Astrocyte (in vitro differentiated cells and primary cell): Measurements from ENCODE around the gene FAM151A. TPM values are rescaled to one million over a fixed set of nuclear protein-coding genes. Genes with fewer than 3 reads are reported as not detected.

Experiments
- DNase-seq: peaks from one replicate; pipeline ENCODE4 v3.0.0-alpha.2; 2010; ENCODE audit warnings: low read depth
- FAIRE-seq: peaks from 2 replicates; lab custom pipeline; 2011; peaks lifted over from hg19 to GRCh38; lab: Jason Lieb, UNC
- H2AFZ ChIP-seq: 2 replicates; pipeline ENCODE4 v1.6.0; 2012; ENCODE audit warnings: low read depth, low read length, inconsistent platforms
- H3K27ac ChIP-seq: 2 replicates; pipeline ENCODE4 v1.5.1; 2011; ENCODE audit warnings: low read depth, low read length, inconsistent platforms
- H3K27me3 ChIP-seq: 2 replicates; pipeline ENCODE4 v1.6.0; 2011; ENCODE audit warnings: low read length, inconsistent platforms; ENCODE audit not compliant: insufficient read depth
- H3K36me3 ChIP-seq: 2 replicates; pipeline ENCODE4 v1.5.1; 2011; ENCODE audit warnings: low read length, inconsistent platforms; ENCODE audit not compliant: insufficient read depth
- H3K4me1 ChIP-seq: 2 replicates; pipeline ENCODE4 v1.5.1; 2011; ENCODE audit warnings: low read length, inconsistent platforms; ENCODE audit not compliant: insufficient read depth
- H3K4me2 ChIP-seq: 2 replicates; pipeline ENCODE4 v1.6.0; 2012; ENCODE audit warnings: low read length, inconsistent platforms
- H3K4me3 ChIP-seq: 2 replicates; pipeline ENCODE4 v1.5.1; 2011; ENCODE audit warnings: low read depth, mild to moderate bottlenecking, low read length, inconsistent platforms; ENCODE audit not compliant: insufficient read depth
- H3K79me2 ChIP-seq: 2 replicates; pipeline ENCODE4 v1.6.0; 2012; ENCODE audit warnings: mild to moderate bottlenecking, low read length, inconsistent platforms; ENCODE audit not compliant: insufficient read depth
- H3K9ac ChIP-seq: 2 replicates; pipeline ENCODE4 v1.6.0; 2012; ENCODE audit warnings: mild to moderate bottlenecking, low read length, inconsistent platforms
- H3K9me3 ChIP-seq: 2 replicates; pipeline ENCODE4 v1.5.1; 2012; ENCODE audit warnings: low read depth, mild to moderate bottlenecking, low read length, inconsistent platforms; ENCODE audit not compliant: insufficient read depth
- H4K20me1 ChIP-seq: 2 replicates; pipeline ENCODE4 v1.6.0; 2012; ENCODE audit warnings: low read length, inconsistent platforms; ENCODE audit not compliant: insufficient read depth
- H3K27ac Mint-ChIP-seq: one replicate; pipeline ENCODE4 v1.8.0; 2021; ENCODE audit warnings: mild to moderate bottlenecking, mixed read lengths; ENCODE audit not compliant: unreplicated experiment
- H3K27me3 Mint-ChIP-seq: one replicate; pipeline ENCODE4 v1.8.0; 2021; ENCODE audit warnings: low read depth, mixed read lengths; ENCODE audit not compliant: unreplicated experiment
- H3K36me3 Mint-ChIP-seq: one replicate; pipeline ENCODE4 v1.8.0; 2021; ENCODE audit warnings: low read depth, mixed read lengths; ENCODE audit not compliant: unreplicated experiment
- H3K4me1 Mint-ChIP-seq: one replicate; pipeline ENCODE4 v1.8.0; 2021; ENCODE audit warnings: low read depth, mixed read lengths; ENCODE audit not compliant: unreplicated experiment
- H3K4me3 Mint-ChIP-seq: one replicate; pipeline ENCODE4 v1.8.0; 2021; ENCODE audit warnings: mild to moderate bottlenecking, moderate library complexity, mixed read lengths; ENCODE audit not compliant: unreplicated experiment
- H3K9me3 Mint-ChIP-seq: one replicate; pipeline ENCODE4 v1.8.0; 2021; ENCODE audit warnings: mild to moderate bottlenecking, mixed read lengths; ENCODE audit not compliant: unreplicated experiment
- EZH2 ChIP-seq: IDR thresholded peaks from 2 replicates; pipeline ENCODE4 v1.6.1; 2012; ENCODE audit warnings: mild to moderate bottlenecking, low read length, inconsistent platforms; ENCODE audit not compliant: insufficient read depth
- total RNA-seq: library from RNA; stranded (reverse); gene quantifications from 2 replicates; pipeline ENCODE4 v1.2.1, GENCODE V29; 2021
- TF ChIP-seq, protein P1 (sequence below): IDR thresholded peaks from 2 replicates; pipeline ENCODE4 v1.5.1; 2011; ENCODE audit warnings: low read depth, mild to moderate bottlenecking, inconsistent platforms, low read length, moderate library complexity; ENCODE audit not compliant: insufficient read depth

The FAM151A gene
- total RNA-seq, 1 donor from 2014 or later: not detected

DNA sequence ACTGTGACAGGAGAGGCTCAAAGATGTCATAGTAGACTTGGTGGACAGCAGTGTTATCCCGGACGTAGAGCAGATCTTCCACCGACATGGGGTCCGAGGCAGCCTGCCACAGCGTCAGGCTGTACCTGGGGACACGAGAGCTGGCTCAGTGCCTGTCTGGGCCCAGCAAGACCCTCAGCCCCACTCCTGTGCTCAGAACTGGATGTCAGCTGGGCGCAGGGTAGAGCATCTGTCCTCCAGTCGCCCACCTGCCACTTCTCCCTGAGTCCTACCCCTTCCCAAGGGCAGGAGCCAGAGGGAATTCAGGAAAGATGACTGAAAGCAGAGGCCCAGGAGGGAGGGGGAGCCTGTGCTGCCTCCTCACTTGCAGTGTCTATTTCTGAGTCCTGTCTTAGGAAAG, 11.7 kb downstream of the FAM151A start:
- H3K27ac Mint-ChIP-seq: no peak overlapping the region
- no peak overlapping the region for H3K9ac ChIP-seq

DNA sequence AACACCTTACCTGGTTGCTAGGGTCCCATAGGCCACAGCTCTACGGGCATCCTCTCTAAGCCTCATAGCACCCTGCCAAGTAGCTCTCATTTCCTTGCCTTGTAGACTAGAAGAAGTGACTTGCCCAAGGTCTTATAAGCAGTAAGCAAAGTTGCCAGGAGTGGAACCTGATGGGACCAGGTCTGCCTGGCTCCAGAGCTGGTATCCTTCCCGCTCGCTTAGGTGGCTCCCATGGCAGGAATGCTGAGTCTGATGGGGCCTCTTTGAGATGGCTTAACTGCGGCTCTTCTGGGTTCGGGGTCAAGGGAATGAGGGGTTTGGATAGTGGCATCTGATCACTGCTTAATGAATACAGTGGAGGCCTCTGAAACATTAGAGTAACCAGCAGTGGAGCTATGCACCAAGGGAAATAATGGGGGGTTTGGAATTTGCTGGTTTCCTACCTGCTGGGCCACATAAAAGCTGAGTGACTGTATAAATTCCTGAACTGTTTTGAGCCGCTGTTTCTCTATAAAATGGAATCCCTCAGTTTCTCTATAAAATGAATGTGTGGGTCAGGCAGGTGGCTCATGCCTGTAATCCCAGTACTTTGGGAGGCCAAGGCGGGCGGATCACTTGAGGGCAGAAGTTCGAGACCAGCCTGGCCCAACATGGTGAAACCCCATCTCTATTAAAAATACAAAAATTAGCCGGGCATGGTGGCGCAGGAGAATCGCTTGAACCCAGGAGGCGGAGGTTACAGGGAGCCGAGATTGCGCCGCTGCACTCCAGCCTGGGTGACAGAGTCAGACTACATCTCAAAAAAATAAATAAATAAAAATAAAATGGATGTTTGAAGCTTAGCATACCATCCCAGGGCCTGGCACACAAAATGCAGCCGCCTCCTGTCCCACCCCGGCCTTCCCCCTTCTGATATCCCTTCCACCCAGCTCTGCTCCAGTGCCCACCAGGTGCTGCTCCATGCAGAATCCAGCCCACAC, 12.4 kb downstream of the FAM151A start:
- Histone ChIP-seq H3K4me3 (no peak overlapping the region), H3K9ac (no peak overlapping the region), H3K9me3 (no peaks in the 10 kb centered on the region), H3K4me2 (no peak overlapping the region), H3K79me2 (no peaks in the 10 kb centered on the region), H3K4me1 (no peaks in the 10 kb centered on the region), H2AFZ (no peak overlapping the region), H3K27ac (no peak overlapping the region), H3K36me3 (no peaks in the 10 kb centered on the region), H4K20me1 (no peaks in the 10 kb centered on the region), H3K27me3 (no peaks in the 10 kb centered on the region)
- peaks cover 10% of the 10 kb centered on the region for H3K4me1 Mint-ChIP-seq
- DNase-seq (no peak), FAIRE-seq (no peak)
- peaks cover 6% of the 10 kb centered on the region for H3K27me3 Mint-ChIP-seq
- H3K4me3 Mint-ChIP-seq: no peak overlapping the region
- TF ChIP-seq EZH2: no peak
- TF ChIP-seq, protein P1, sequence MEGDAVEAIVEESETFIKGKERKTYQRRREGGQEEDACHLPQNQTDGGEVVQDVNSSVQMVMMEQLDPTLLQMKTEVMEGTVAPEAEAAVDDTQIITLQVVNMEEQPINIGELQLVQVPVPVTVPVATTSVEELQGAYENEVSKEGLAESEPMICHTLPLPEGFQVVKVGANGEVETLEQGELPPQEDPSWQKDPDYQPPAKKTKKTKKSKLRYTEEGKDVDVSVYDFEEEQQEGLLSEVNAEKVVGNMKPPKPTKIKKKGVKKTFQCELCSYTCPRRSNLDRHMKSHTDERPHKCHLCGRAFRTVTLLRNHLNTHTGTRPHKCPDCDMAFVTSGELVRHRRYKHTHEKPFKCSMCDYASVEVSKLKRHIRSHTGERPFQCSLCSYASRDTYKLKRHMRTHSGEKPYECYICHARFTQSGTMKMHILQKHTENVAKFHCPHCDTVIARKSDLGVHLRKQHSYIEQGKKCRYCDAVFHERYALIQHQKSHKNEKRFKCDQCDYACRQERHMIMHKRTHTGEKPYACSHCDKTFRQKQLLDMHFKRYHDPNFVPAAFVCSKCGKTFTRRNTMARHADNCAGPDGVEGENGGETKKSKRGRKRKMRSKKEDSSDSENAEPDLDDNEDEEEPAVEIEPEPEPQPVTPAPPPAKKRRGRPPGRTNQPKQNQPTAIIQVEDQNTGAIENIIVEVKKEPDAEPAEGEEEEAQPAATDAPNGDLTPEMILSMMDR: no peak
- H3K27ac Mint-ChIP-seq: no peak overlapping the region
- H3K36me3 Mint-ChIP-seq: no peaks in the 10 kb centered on the region
- peaks cover 1% of the 10 kb centered on the region for H3K9me3 Mint-ChIP-seq

More for the DNA sequence above, 11.7 kb downstream of the FAM151A start:
- peaks cover 1% of the 10 kb centered on the region for H3K9me3 Mint-ChIP-seq
- no peaks in the 10 kb centered on the region for H3K36me3 Mint-ChIP-seq
- no peak for FAIRE-seq
- Histone ChIP-seq H3K4me1 (no peaks in the 10 kb centered on the region), H3K79me2 (no peaks in the 10 kb centered on the region), H3K9me3 (no peaks in the 10 kb centered on the region), H3K27ac (no peak overlapping the region), H4K20me1 (no peaks in the 10 kb centered on the region), H3K36me3 (no peaks in the 10 kb centered on the region), H2AFZ (no peak overlapping the region), H3K27me3 (no peaks in the 10 kb centered on the region), H3K4me3 (no peak overlapping the region), H3K4me2 (no peak overlapping the region)
- peaks cover 10% of the 10 kb centered on the region for H3K4me1 Mint-ChIP-seq
- H3K4me3 Mint-ChIP-seq: no peak overlapping the region
- TF ChIP-seq, protein P1: no peak
- TF ChIP-seq EZH2: no peak
- peaks cover 6% of the 10 kb centered on the region for H3K27me3 Mint-ChIP-seq
- DNase-seq: no peak

DNA sequence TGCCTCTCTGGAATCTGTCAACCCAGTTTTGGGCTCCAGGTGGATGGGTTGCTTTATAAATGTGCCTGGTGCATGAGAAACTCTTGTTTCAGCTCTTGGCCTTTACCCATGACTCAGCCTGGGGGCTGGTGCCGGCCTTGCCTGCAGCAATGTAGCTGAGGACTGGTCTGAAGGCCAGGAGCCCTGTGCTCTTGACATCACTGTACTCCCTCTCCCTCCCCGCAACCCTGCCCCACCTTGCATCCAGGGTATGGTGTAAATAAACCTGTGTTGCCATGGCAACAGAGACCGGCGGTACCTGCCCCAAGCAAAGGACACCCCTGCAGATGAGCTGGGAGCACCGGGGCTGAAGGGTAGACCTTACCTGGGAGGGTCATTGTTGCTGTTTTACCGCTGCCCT, 13.3 kb downstream of the FAM151A start:
- TF ChIP-seq, protein P1: no peak
- TF ChIP-seq EZH2: no peak
- DNase-seq (no peak), FAIRE-seq (no peak)
- Mint-ChIP-seq H3K27ac (peak overlapping the region; percentile 26), H3K27me3 (peaks cover 6% of the 10 kb centered on the region), H3K36me3 (peaks cover 2% of the 10 kb centered on the region), H3K4me3 (peak overlapping the region; percentile 27), H3K9me3 (peaks cover 1% of the 10 kb centered on the region), H3K4me1 (peaks cover 10% of the 10 kb centered on the region)
- no peak overlapping the region for H3K4me2 ChIP-seq
- H3K79me2 ChIP-seq: no peaks in the 10 kb centered on the region
- no peaks in the 10 kb centered on the region for H4K20me1 ChIP-seq
- no peak overlapping the region for H3K4me3 ChIP-seq
- H3K9ac ChIP-seq: no peak overlapping the region
- H3K9me3 ChIP-seq: no peaks in the 10 kb centered on the region
- no peaks in the 10 kb centered on the region for H3K36me3 ChIP-seq
- no peak overlapping the region for H3K27ac ChIP-seq
- H3K27me3 ChIP-seq: no peaks in the 10 kb centered on the region
- H3K4me1 ChIP-seq: no peaks in the 10 kb centered on the region
- H2AFZ ChIP-seq: no peak overlapping the region
